Mesangial cell (primary cell): ENCODE results near the gene TEFM. TPM values are rescaled to one million over a fixed set of nuclear protein-coding genes. Genes with fewer than 3 reads are reported as not detected.

Source experiments
- total RNA-seq: library from RNA; depleted of rRNA; stranded (reverse); fragments of >200 nt; gene quantifications from 2 replicates; pipeline ENCODE4 v1.2.3, GENCODE V29; 2015

TEFM gene
- total RNA-seq: 3.7 and 7.5 TPM in 2 replicates

GRCh38 chr17:30906101-30906911 is at the start of gene TEFM:
TSS of gene TEFM (minus strand) at chr17:30906238. CDS start at chr17:30906198, 40 bp downstream.

GRCh38 chr17:30921544-30922196 is 15.6 kb upstream of the TEFM start, which contains the start of gene ADAP2:
TSS of gene ADAP2 (plus strand) at chr17:30921945. CDS start at chr17:30922015, 70 bp downstream.

Other genes with a start within 250 kb of the TEFM start
- gene CRLF3, start 81.5 kb downstream of the TEFM start, total RNA-seq: 5.1 and 9.8 TPM in 2 replicates
- 0.38 and 3.9 TPM in 2 replicates for gene ATAD5, start 74.3 kb downstream of the TEFM start, total RNA-seq
- gene ADAP2, start 15.7 kb upstream of the TEFM start, total RNA-seq: 2.9 and 4.3 TPM in 2 replicates
- gene RNF135, start 64.8 kb upstream of the TEFM start, total RNA-seq: 14.3 and 16.7 TPM in 2 replicates
- 28.2 and 39.7 TPM in 2 replicates for gene NF1, start 188.7 kb upstream of the TEFM start, total RNA-seq